K562 (cell line): ENCODE data around the gene MYO9A. TPM values are rescaled to one million over a fixed set of nuclear protein-coding genes. Genes with fewer than 3 reads are reported as not detected.

Experiments used
- CEBPG ChIP-seq, 3 experiments: fragments of 200-800 bp in 1 of 3; sonication (Bioruptor generic) in 1 of 3; sonication (generic) in 1 of 3; formaldehyde crosslinking in 1 of 3; IDR thresholded peaks in 2 of 3; conservative IDR thresholded peaks in 1 of 3; 2 replicates each; pipeline versions ENCODE4 v1.6.1 to v1.8.0; 2016 to 2022; ENCODE audit warnings: missing compliant biosample characterization in 2 of 3, missing genetic modification characterization in 2 of 3, mild to moderate bottlenecking in 1 of 3, missing genetic modification reagents in 1 of 3
- CREB3L1 ChIP-seq: fragments of 450-650 bp; IDR thresholded peaks from 2 replicates; pipeline ENCODE4 v1.6.1; 2014; ENCODE audit warnings: low read depth, mild to moderate bottlenecking, moderate library complexity, borderline replicate concordance
- ESRRA ChIP-seq: fragments of 450-650 bp; IDR thresholded peaks from 2 replicates; pipeline ENCODE4 v1.6.1; 2014; ENCODE audit warnings: low read depth, mild to moderate bottlenecking, moderate library complexity, borderline replicate concordance
- ETV1 ChIP-seq: fragments of 450-650 bp; conservative IDR thresholded peaks from 2 replicates; pipeline ENCODE4 v1.6.1; 2016; ENCODE audit warnings: missing genetic modification characterization, control low read depth, low read depth, missing compliant biosample characterization
- HEY1 ChIP-seq: fragments of 250-450 bp; sonication (Bioruptor Pico); IDR thresholded peaks from 2 replicates; pipeline ENCODE4 v1.5.0; 2020; ENCODE audit warnings: mild to moderate bottlenecking, moderate library complexity, borderline replicate concordance
- ILF3 ChIP-seq: fragments of 450-650 bp; IDR thresholded peaks from 2 replicates; pipeline ENCODE4 v1.6.1; 2018; ENCODE audit warnings: antibody characterized with exemption, mild to moderate bottlenecking, moderate library complexity, borderline replicate concordance
- KLF10 ChIP-seq: fragments of 250-450 bp; sonication (Bioruptor Pico); IDR thresholded peaks from 2 replicates; pipeline ENCODE4 v1.6.1; 2021; ENCODE audit warnings: matching md5 sums
- MCM2 ChIP-seq: fragments of 450-650 bp; IDR thresholded peaks from 2 replicates; pipeline ENCODE4 v1.6.1; 2017; ENCODE audit warnings: low read depth, mild to moderate bottlenecking
- MYBL2 ChIP-seq, 2 experiments: fragments of 450-650 bp in 1 of 2; sonication (generic) in 1 of 2; formaldehyde crosslinking in 1 of 2; IDR thresholded peaks; 2 replicates each; pipeline versions ENCODE4 v1.6.1 to v1.8.1; 2017 to 2022; ENCODE audit warnings: borderline replicate concordance in 1 of 2, inconsistent platforms in 1 of 2, low read depth in 1 of 2, mild to moderate bottlenecking in 1 of 2, missing genetic modification reagents in 1 of 2, moderate library complexity in 1 of 2
- NCOA2 ChIP-seq, 2 experiments: fragments of 450-650 bp; IDR thresholded peaks; 2 replicates each; pipeline ENCODE4 v1.6.1; 2018; ENCODE audit warnings: mild to moderate bottlenecking in 2 of 2, moderate library complexity in 1 of 2; ENCODE audit not compliant: partially characterized antibody in 2 of 2
- POLR2AphosphoS2 ChIP-seq: IDR thresholded peaks from 2 replicates; pipeline ENCODE4 v1.6.1; 2012; ENCODE audit warnings: low read length, improper control_type of control experiment
- RBBP5 ChIP-seq: fragments of 200-600 bp; sonication (generic); IDR thresholded peaks from 2 replicates; pipeline ENCODE4 v1.6.1; 2012; ENCODE audit warnings: borderline replicate concordance, mild to moderate bottlenecking, low read length, control low read depth, inconsistent platforms; ENCODE audit not compliant: insufficient read depth, poor library complexity, severe bottlenecking
- ZFP1 ChIP-seq: fragments of 450-650 bp; formaldehyde crosslinking; IDR thresholded peaks from 2 replicates; pipeline ENCODE4 v1.4.0; 2020; ENCODE audit warnings: mild to moderate bottlenecking, mixed read lengths
- ZNF175 ChIP-seq: fragments of 200-800 bp; sonication (Bioruptor generic); IDR thresholded peaks from 2 replicates; pipeline ENCODE4 v1.6.1; 2016; ENCODE audit warnings: low read depth, mild to moderate bottlenecking, missing genetic modification characterization, missing compliant biosample characterization
- ZNF212 ChIP-seq: fragments of 450-650 bp; formaldehyde crosslinking; IDR thresholded peaks from 2 replicates; pipeline ENCODE4 v1.4.0; 2020; ENCODE audit warnings: mild to moderate bottlenecking
- ZNF239 ChIP-seq: fragments of 250-450 bp; sonication (Bioruptor Pico); IDR thresholded peaks from 2 replicates; pipeline ENCODE4 v1.4.0; 2020; ENCODE audit warnings: mild to moderate bottlenecking
- polyA plus RNA-seq, 8 experiments: library from polyadenylated mRNA; depleted of rRNA in 4 of 8; stranded (reverse) in 5 of 8; unstranded in 3 of 8; fragments of >200 nt; fragmentation: Nextera tagmentation in 2 of 8; fragmentation: Illumina TruSeq in 1 of 8; extraction: Ambion mirVana in 2 of 8; extraction: Trizol in 1 of 8; gene quantifications; 2 replicates each; pipeline versions ENCODE4 v1.2.1 to v1.2.3, GENCODE V29; 2011 to 2014; ENCODE audit warnings: inconsistent platforms in 1 of 8, missing spikeins in 1 of 8
- total RNA-seq, 7 experiments: library from RNA; depleted of rRNA in 6 of 7; stranded (reverse); fragments of >200 nt in 6 of 7; fragmentation: Illumina TruSeq in 2 of 7; extraction: Trizol in 2 of 7; gene quantifications; 2 replicates each; pipeline versions ENCODE4 v1.2.1 to v1.2.3, GENCODE V29; 2011 to 2021; ENCODE audit warnings: low replicate concordance in 1 of 7
- TF ChIP-seq, protein P1 (sequence below): sonication (generic); formaldehyde crosslinking; IDR thresholded peaks from 2 replicates; pipeline ENCODE4 v1.8.0; 2022; ENCODE audit warnings: mild to moderate bottlenecking, missing genetic modification reagents
- TF ChIP-seq, protein P2 (sequence below), 2 experiments: fragments of 450-650 bp; IDR thresholded peaks; 2 replicates each; pipeline ENCODE4 v1.6.1; 2018; ENCODE audit warnings: mild to moderate bottlenecking in 2 of 2, low read depth in 1 of 2; ENCODE audit not compliant: partially characterized antibody in 2 of 2

Gene MYO9A
- total and polyA plus RNA-seq, 9 of the 15 experiments (the other 6 are each of a cell fraction or from before 2014, with no cell fraction given), result 1.9 to 15.4 (median 5.8) TPM

GRCh38 chr15:72117486-72118016 lies 399 bp downstream of the MYO9A start (continued):
- TF ChIP-seq, protein P1, sequence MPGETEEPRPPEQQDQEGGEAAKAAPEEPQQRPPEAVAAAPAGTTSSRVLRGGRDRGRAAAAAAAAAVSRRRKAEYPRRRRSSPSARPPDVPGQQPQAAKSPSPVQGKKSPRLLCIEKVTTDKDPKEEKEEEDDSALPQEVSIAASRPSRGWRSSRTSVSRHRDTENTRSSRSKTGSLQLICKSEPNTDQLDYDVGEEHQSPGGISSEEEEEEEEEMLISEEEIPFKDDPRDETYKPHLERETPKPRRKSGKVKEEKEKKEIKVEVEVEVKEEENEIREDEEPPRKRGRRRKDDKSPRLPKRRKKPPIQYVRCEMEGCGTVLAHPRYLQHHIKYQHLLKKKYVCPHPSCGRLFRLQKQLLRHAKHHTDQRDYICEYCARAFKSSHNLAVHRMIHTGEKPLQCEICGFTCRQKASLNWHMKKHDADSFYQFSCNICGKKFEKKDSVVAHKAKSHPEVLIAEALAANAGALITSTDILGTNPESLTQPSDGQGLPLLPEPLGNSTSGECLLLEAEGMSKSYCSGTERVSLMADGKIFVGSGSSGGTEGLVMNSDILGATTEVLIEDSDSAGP (CRISPR knock-in tag), result no peak
- no peak for TF ChIP-seq ETV1
- TF ChIP-seq, protein P2, sequence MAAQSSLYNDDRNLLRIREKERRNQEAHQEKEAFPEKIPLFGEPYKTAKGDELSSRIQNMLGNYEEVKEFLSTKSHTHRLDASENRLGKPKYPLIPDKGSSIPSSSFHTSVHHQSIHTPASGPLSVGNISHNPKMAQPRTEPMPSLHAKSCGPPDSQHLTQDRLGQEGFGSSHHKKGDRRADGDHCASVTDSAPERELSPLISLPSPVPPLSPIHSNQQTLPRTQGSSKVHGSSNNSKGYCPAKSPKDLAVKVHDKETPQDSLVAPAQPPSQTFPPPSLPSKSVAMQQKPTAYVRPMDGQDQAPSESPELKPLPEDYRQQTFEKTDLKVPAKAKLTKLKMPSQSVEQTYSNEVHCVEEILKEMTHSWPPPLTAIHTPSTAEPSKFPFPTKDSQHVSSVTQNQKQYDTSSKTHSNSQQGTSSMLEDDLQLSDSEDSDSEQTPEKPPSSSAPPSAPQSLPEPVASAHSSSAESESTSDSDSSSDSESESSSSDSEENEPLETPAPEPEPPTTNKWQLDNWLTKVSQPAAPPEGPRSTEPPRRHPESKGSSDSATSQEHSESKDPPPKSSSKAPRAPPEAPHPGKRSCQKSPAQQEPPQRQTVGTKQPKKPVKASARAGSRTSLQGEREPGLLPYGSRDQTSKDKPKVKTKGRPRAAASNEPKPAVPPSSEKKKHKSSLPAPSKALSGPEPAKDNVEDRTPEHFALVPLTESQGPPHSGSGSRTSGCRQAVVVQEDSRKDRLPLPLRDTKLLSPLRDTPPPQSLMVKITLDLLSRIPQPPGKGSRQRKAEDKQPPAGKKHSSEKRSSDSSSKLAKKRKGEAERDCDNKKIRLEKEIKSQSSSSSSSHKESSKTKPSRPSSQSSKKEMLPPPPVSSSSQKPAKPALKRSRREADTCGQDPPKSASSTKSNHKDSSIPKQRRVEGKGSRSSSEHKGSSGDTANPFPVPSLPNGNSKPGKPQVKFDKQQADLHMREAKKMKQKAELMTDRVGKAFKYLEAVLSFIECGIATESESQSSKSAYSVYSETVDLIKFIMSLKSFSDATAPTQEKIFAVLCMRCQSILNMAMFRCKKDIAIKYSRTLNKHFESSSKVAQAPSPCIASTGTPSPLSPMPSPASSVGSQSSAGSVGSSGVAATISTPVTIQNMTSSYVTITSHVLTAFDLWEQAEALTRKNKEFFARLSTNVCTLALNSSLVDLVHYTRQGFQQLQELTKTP (IDR thresholded peaks at IDR 0.05; ENCODE audit: low read depth in 1 of 2, partially characterized antibody in 2 of 2), result no peak
- no peak for TF ChIP-seq MCM2
- TF ChIP-seq POLR2AphosphoS2, result no peak
- TF ChIP-seq HEY1 (CRISPR knock-in tag), result no peak
- no peak for TF ChIP-seq ZNF175
- no peak for TF ChIP-seq CREB3L1
- no peak for TF ChIP-seq KLF10 (CRISPR knock-in tag)
- no peak for TF ChIP-seq ZNF212 (CRISPR knock-in tag)
- TF ChIP-seq MYBL2 (IDR thresholded peaks at IDR 0.05; ENCODE audit: low read depth), result no peak
- no peak for TF ChIP-seq MYBL2 (CRISPR knock-in tag; IDR thresholded peaks at IDR 0.05; ENCODE audit: borderline replicate concordance)
- no peak for TF ChIP-seq NCOA2 (IDR thresholded peaks at IDR 0.05; ENCODE audit: partially characterized antibody in 2 of 2)
- no peak for TF ChIP-seq ZFP1 (CRISPR knock-in tag)
- TF ChIP-seq RBBP5, result no peak
- no peak for TF ChIP-seq CEBPG (CRISPR knock-in tag; IDR thresholded peaks at IDR 0.05)
- TF ChIP-seq CEBPG (tag; conservative IDR thresholded peaks at IDR 0.05 in 1 of 2, IDR thresholded peaks at IDR 0.05 in 1 of 2), result no peak
- TF ChIP-seq ILF3, result no peak
- 0 out of 2 replicates have a peak, but pooled peaks have one; percentile 17 for TF ChIP-seq ESRRA
- no peak for TF ChIP-seq ZNF239 (CRISPR knock-in tag)
